DOHH2 (cell line): Measurements from ENCODE around the gene GALNT15.

ENCODE experiments used
- CTCF ChIP-seq: fragments of 200-600 bp; sonication (generic); IDR thresholded peaks from one replicate; pipeline ENCODE4 v1.5.1; 2014; ENCODE audit warnings: antibody characterized with exemption, mild to moderate bottlenecking, low read depth, low read length; ENCODE audit not compliant: poor library complexity, severe bottlenecking
- EZH2phosphoT487 ChIP-seq: fragments of 200-600 bp; sonication (generic); IDR thresholded peaks from 2 replicates; pipeline ENCODE4 v1.6.1; 2017; ENCODE audit warnings: borderline replicate concordance, mild to moderate bottlenecking, antibody characterized with exemption, low read length, moderate library complexity, mixed read lengths

DNA sequence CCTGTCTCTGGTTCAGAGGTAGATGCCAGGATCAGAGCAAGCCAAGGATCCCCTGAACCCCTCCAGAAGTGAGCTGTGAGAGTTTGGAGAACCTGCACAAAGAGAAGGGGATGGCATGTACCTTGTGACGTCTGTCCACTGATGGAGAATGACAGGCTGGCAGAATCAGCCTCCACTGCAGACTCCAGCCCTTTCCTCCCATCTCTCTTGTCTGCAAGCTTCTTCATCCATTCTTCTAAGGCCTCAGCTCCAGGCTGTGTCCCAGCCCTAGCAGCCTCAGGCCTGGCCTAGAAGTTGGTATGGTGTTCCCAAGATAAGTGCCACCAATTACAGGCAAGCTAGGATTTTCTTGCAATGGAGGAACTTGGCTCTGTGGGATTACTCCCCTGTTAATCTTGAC lies 8.6 kb downstream of the GALNT15 start:
- TF ChIP-seq CTCF: no peak
- TF ChIP-seq EZH2phosphoT487: no peak
